GM10266 (cell line): ENCODE measurements around the gene SAP30.

Experiments
- DNase-seq: peaks from one replicate; pipeline ENCODE4 v3.0.0; 2012; ENCODE audit errors: extremely low spot score
- CTCF ChIP-seq: IDR thresholded peaks from 2 replicates; pipeline ENCODE4 v1.5.1; 2012; ENCODE audit warnings: mild to moderate bottlenecking, low read depth; ENCODE audit not compliant: control insufficient read depth, insufficient read depth; ENCODE audit errors: missing control alignments

The SAP30 gene

DNA sequence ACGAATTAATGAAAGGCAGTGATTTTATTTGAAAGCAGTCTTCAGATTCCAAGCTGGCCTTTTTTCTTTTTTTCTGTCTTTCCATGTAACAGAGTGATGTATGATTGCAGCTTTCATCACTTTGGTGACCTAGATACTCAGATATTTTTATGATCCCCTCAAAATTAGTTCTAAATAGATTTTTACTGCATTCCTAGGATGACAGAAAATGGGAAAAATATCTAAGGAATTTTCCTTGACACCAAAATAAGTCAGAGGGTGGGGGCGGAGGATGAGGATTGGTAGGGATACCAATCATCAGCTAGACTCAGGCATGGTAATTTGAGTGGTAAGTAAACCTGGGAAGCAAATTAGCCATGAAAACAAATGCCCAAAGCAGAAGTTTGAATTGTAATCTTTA, 24.7 kb upstream of the SAP30 start:
- no peak for TF ChIP-seq CTCF
- no peak for DNase-seq

- no peak for DNase-seq
- TF ChIP-seq CTCF, result no peak
Observed at GRCh38 chr4:173347467-173347866, 23.3 kb upstream of the SAP30 start.

- TF ChIP-seq CTCF, result no peak
- no peak for DNase-seq
Observed at GRCh38 chr4:173357939-173358338, 12.8 kb upstream of the SAP30 start.

DNA sequence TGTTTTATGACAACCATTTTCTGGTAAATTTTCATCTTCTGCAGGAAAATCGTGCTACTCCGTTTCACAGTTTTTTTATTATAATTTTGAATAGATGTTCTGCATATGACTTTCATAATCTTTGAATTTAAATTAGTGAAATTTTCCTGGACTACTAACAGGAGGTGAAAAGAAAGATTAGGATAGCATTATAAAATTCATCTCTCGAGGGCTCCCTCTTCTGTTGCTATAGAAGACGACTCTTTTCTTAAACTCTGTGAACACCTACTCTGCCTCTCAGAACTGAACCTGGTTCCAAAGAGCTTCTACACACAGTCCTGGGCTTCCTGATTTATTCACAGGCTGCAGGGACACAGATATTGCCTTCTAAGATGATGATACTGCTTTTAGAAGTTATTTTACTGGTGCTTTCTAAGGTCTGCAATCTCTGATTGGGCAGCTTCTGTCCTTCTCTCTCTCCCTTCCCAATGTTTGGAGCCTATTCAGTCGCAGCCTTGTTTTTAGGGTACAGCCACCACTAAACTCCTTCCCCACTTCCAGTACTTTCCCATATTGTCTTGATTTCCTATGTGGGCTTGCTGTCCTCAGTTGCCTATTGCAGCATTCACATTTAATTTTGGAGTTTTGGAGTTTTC, 10.1 kb upstream of the SAP30 start:
- no peak for DNase-seq
- TF ChIP-seq CTCF, result peak; percentile 19

DNA sequence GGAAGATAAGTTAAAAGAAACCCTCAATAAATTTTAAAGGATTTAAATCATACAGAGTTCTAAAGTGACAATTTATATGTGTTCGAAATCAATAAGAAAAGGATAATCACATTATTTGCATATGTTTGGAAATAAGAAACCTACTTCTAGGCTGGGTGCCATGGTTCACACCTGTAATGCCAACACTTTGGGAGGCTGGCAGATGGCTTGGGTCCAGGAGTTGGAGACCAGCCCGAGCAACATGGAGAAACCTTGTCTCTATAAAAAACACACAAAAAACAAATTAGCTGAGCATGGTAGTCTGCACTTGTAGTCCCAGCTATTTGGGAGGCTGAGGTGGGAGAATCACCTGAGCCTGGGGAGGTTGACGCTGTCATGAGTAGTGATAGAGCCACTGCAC, 8.1 kb upstream of the SAP30 start:
- TF ChIP-seq CTCF, result no peak
- no peak for DNase-seq

DNA sequence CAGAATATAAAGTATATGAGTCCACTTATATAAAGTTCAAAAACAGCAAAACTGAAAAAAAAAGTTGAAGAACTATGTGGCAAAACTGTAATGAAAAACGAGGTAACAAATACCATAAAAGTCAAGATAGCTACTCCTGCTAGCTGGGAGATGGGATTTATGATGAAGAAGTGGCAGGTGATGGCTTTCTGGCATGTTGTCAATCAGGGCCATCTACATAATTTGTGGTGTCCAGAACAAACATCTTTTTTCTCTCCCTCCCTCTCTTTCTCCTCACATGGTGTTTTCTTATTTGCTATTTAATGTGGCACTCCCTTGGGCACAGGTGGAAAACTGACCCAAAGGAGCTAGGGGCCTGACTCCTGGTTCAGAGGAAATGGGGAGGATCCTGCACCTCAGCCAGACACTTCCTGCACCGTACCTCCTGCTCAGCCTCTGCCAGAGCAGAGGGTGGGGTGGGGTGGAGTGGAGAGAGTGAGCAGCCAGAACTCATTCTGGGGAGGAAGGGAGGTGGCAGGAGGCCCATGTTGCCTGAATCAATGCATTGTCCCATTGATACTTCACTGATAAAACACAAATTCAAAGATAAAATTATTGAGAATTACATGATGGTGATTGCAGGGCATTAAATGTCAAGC, 5.3 kb upstream of the SAP30 start:
- no peak for TF ChIP-seq CTCF
- no peak for DNase-seq

GRCh38 chr4:173367285-173367684, 3.5 kb upstream of the SAP30 start:
- DNase-seq, result peak; percentile 24
- no peak for TF ChIP-seq CTCF
